Skeletal muscle satellite cell (primary cell): ENCODE data around the gene DIAPH2. TPM values are rescaled to one million over a fixed set of nuclear protein-coding genes. Genes with fewer than 3 reads are reported as not detected.

ENCODE experiments used
- H3K27me3 ChIP-seq: 2 replicates; pipeline ENCODE4 v1.7.0; 2013; ENCODE audit warnings: low read length; ENCODE audit not compliant: control insufficient read depth, insufficient read depth
- H3K36me3 ChIP-seq: 2 replicates; pipeline ENCODE4 v1.7.0; 2013; ENCODE audit warnings: mild to moderate bottlenecking, control low read depth, low read length; ENCODE audit not compliant: insufficient read depth
- H3K4me1 ChIP-seq: 2 replicates; pipeline ENCODE4 v1.7.0; 2013; ENCODE audit warnings: low read length; ENCODE audit not compliant: control insufficient read depth, insufficient read depth
- H3K4me2 ChIP-seq: 2 replicates; pipeline ENCODE4 v1.7.0; 2013; ENCODE audit warnings: mild to moderate bottlenecking, low read length
- H3K4me3 ChIP-seq: 2 replicates; pipeline ENCODE4 v1.7.0; 2013; ENCODE audit warnings: low read length
- H3K9ac ChIP-seq: 2 replicates; pipeline ENCODE4 v1.7.0; 2013; ENCODE audit warnings: mild to moderate bottlenecking, low read depth, low read length, moderate library complexity
- H3K9me3 ChIP-seq: replicated peaks from 2 replicates; pipeline ENCODE4 v1.7.0; 2013; ENCODE audit warnings: mild to moderate bottlenecking, control low read depth, low read length
- total RNA-seq: library from RNA; depleted of rRNA; stranded (reverse); fragments of >200 nt; gene quantifications from 2 replicates; pipeline ENCODE4 v1.2.3, GENCODE V29; 2012; rRNA removed

The DIAPH2 gene
- total RNA-seq, result 24.7 and 24.8 TPM in 2 replicates

DNA sequence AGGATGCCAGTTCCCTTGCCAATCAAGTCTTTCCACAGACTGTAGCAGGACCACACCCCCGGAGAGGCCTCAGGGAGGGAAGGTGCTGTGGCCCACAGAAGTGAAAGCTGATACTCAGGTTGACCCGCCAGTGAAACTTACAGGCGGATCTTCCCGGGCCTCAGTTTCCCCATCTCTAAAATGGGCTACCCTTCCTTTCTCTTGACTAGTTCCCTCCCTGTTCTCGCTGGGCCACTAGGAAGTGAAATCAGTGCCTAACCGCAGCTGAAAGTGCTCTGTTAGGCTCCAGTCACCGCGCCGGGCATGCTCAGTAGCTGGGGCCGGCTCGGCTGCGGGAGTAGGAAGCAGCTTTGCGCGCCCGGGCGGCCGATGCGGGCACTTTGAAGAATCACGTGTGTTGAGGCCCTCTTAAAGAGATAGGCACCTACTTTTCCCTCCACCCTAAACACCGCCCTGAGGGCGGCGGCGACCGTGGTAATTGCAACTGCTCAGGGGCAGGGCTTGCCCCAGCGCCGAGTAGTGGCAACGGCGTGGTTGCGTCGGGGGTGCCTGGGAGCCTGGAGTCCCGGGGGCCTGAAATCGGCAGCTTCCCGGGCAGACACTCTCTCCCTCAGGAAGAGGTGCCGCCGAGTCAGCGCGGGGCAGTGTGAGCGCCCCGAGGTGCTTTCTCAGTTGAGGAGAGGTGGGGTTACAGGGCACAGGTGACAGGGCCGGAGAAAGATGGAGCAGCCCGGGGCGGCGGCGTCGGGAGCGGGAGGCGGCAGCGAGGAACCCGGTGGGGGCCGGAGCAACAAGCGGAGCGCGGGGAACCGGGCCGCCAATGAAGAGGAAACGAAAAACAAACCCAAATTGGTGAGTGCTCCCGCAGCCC, at the start of gene DIAPH2:
Gene DIAPH2, plus strand, starts transcription at position 504 of the 871 bp plus-strand sequence.
- Histone ChIP-seq H3K4me1 (peaks cover 6% of the 10 kb centered on the region), H3K27me3 (no peaks in the 10 kb centered on the region), H3K36me3 (no peaks in the 10 kb centered on the region), H3K9me3 (no peaks in the 10 kb centered on the region), H3K4me3 (peak within 1 kb of the TSS; percentile 80), H3K4me2 (peak within 1 kb of the TSS; percentile 78), H3K9ac (peak within 1 kb of the TSS; percentile 90)

GRCh38 chrX:96650023-96650422, 34.6 kb upstream of the DIAPH2 start:
- Histone ChIP-seq H3K4me3 (no peak overlapping the region), H3K4me2 (no peak overlapping the region), H3K4me1 (no peaks in the 10 kb centered on the region)

GRCh38 chrX:96655947-96656623, 28.6 kb upstream of the DIAPH2 start:
- H3K4me2 ChIP-seq, result no peak overlapping the region
- no peak overlapping the region for H3K9ac ChIP-seq
- H3K27me3 ChIP-seq, result no peaks in the 10 kb centered on the region
- no peaks in the 10 kb centered on the region for H3K9me3 ChIP-seq
- no peaks in the 10 kb centered on the region for H3K4me1 ChIP-seq
- no peaks in the 10 kb centered on the region for H3K36me3 ChIP-seq
- no peak overlapping the region for H3K4me3 ChIP-seq

More at GRCh38 chrX:96650023-96650422, 34.6 kb upstream of the DIAPH2 start:
- H3K9me3 ChIP-seq, result no peaks in the 10 kb centered on the region
- H3K9ac ChIP-seq, result no peak overlapping the region
- H3K36me3 ChIP-seq, result no peaks in the 10 kb centered on the region
- no peaks in the 10 kb centered on the region for H3K27me3 ChIP-seq

DNA sequence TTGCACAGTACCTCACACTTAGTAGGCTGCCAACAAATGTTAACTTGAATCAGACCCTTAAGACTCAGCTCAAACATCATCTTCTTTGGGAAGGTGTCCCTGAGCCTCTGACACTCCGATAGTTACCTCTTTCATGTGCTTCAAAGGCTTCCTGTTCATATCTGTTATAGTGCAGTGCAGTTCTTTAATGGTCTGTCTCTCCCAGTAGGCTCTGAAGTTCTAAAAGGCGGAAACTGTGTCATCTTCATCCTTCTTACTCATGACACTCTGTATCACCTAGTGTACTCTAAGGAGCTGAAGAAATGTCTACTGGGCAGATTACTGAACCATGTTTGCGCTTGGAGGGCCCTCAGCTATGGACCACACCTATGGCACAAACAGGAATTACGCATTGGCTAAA, 2.1 kb upstream of the DIAPH2 start:
- Histone ChIP-seq H3K36me3 (no peaks in the 10 kb centered on the region), H3K4me3 (no peak overlapping the region), H3K9me3 (no peaks in the 10 kb centered on the region), H3K4me1 (peaks cover 6% of the 10 kb centered on the region), H3K27me3 (no peaks in the 10 kb centered on the region), H3K4me2 (no peak overlapping the region), H3K9ac (no peak overlapping the region)

GRCh38 chrX:96683997-96684338, 674 bp upstream of the DIAPH2 start:
- H3K4me3 ChIP-seq, result peak overlapping the region; percentile 80
- H3K36me3 ChIP-seq, result no peaks in the 10 kb centered on the region
- no peaks in the 10 kb centered on the region for H3K9me3 ChIP-seq
- H3K4me1 ChIP-seq, result peaks cover 6% of the 10 kb centered on the region
- peak overlapping the region; percentile 90 for H3K9ac ChIP-seq
- no peaks in the 10 kb centered on the region for H3K27me3 ChIP-seq
- H3K4me2 ChIP-seq, result peak overlapping the region; percentile 78

GRCh38 chrX:96685210-96686099, 813 bp downstream of the DIAPH2 start:
- H3K4me3 ChIP-seq, result peak overlapping the region; percentile 80
- H3K4me2 ChIP-seq, result peak overlapping the region; percentile 78
- peaks cover 6% of the 10 kb centered on the region for H3K4me1 ChIP-seq
- no peaks in the 10 kb centered on the region for H3K27me3 ChIP-seq
- no peaks in the 10 kb centered on the region for H3K36me3 ChIP-seq
- no peaks in the 10 kb centered on the region for H3K9me3 ChIP-seq
- H3K9ac ChIP-seq, result peak overlapping the region; percentile 90

- no peaks in the 10 kb centered on the region for H3K9me3 ChIP-seq
- no peak overlapping the region for H3K4me2 ChIP-seq
- H3K4me3 ChIP-seq, result no peak overlapping the region
- H3K9ac ChIP-seq, result no peak overlapping the region
- peaks cover 6% of the 10 kb centered on the region for H3K4me1 ChIP-seq
- no peaks in the 10 kb centered on the region for H3K36me3 ChIP-seq
- H3K27me3 ChIP-seq, result no peaks in the 10 kb centered on the region
These were observed 3.1 kb downstream of the DIAPH2 start for GRCh38 chrX:96687776-96688175.

- Histone ChIP-seq H3K4me1 (peaks cover 6% of the 10 kb centered on the region), H3K9me3 (no peaks in the 10 kb centered on the region), H3K4me2 (no peak overlapping the region), H3K9ac (no peak overlapping the region), H3K27me3 (no peaks in the 10 kb centered on the region), H3K36me3 (no peaks in the 10 kb centered on the region), H3K4me3 (no peak overlapping the region)
These were observed 4.1 kb downstream of the DIAPH2 start for GRCh38 chrX:96688789-96689188.

DNA sequence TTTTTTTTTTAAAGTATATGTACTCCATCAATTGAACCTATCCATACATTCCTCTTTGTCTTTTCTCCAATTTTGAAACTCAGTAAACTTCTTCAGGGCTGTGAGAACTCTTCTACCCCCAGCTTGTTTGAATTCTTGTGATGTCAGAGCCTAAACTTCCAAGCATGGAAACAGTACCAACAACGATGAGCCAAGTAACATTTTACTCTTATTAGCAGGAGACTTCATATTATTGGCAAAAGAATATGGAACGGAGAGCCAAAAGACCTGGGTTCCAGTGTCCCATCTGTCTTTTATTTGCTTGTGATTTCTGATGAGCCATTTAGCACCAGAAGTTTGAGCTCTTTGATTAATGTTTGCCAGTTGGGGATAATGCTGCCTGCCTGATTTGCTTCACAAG, 5.3 kb downstream of the DIAPH2 start:
- no peaks in the 10 kb centered on the region for H3K27me3 ChIP-seq
- H3K9ac ChIP-seq, result no peak overlapping the region
- peaks cover 3% of the 10 kb centered on the region for H3K4me1 ChIP-seq
- no peaks in the 10 kb centered on the region for H3K9me3 ChIP-seq
- H3K4me3 ChIP-seq, result no peak overlapping the region
- H3K4me2 ChIP-seq, result no peak overlapping the region
- H3K36me3 ChIP-seq, result no peaks in the 10 kb centered on the region

DNA sequence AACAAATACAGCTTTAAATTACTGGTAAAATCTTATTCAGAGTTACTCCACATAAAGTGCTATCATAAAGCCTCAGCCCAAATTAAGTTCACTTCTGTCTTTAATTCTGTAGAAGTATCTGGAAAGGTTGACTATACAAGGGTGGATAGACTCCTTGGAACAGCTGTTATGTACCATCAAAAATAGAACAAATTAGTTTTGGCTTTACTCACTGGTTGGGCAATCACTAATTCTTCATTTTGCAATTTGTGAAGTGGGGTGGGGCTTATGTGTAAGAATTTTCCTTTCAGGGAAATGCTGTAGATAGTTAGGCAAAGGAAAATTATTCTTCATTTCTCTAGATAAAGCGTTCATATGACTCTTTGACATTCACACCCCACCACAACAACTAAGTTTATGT, 7.8 kb downstream of the DIAPH2 start:
- no peaks in the 10 kb centered on the region for H3K4me1 ChIP-seq
- H3K4me2 ChIP-seq, result no peak overlapping the region
- no peaks in the 10 kb centered on the region for H3K36me3 ChIP-seq
- H3K9ac ChIP-seq, result no peak overlapping the region
- no peak overlapping the region for H3K4me3 ChIP-seq
- H3K27me3 ChIP-seq, result no peaks in the 10 kb centered on the region
- H3K9me3 ChIP-seq, result no peaks in the 10 kb centered on the region

DNA sequence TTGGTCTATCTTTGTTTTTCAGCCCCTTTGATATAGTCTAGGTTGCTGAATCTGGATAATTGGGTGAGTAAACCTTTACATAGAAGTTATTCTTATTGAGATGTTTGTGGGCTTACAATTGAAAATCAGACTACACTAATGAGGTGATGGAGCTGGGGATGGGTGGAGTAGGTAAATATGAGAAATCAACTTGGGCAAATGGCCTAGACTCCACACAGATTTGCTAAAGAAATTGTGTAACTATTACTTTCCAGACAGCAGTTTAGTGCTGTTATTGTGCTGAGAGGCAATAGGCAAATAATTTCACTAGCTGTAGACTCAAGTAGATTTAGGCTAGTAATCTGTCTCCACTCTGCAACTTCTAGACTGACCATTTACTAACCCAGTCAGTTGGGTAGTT, 8.2 kb downstream of the DIAPH2 start:
- no peaks in the 10 kb centered on the region for H3K4me1 ChIP-seq
- no peaks in the 10 kb centered on the region for H3K27me3 ChIP-seq
- no peaks in the 10 kb centered on the region for H3K9me3 ChIP-seq
- H3K4me2 ChIP-seq, result no peak overlapping the region
- no peak overlapping the region for H3K4me3 ChIP-seq
- no peaks in the 10 kb centered on the region for H3K36me3 ChIP-seq
- H3K9ac ChIP-seq, result no peak overlapping the region
